Sigmoid colon (tissue), 7 donors: ENCODE measurements around the gene PIAS1. TPM values are rescaled to one million over a fixed set of nuclear protein-coding genes. Genes with fewer than 3 reads are reported as not detected.

ENCODE experiments used
- DNase-seq: peaks from one replicate; pipeline ENCODE4 v3.0.0-alpha.2; 2019
- H3K27ac ChIP-seq, 4 donors: fragments of 200-600 bp; sonication (generic); one replicate each; pipeline ENCODE4 v1.5.1; 2016 to 2019; ENCODE audit warnings: mild to moderate bottlenecking in 1 of 4
- H3K27me3 ChIP-seq, 3 donors: fragments of 200-600 bp; sonication (generic); one replicate each; pipeline ENCODE4 v1.5.1; 2019; ENCODE audit warnings: mild to moderate bottlenecking in 1 of 3
- H3K36me3 ChIP-seq, 4 donors: fragments of 200-600 bp; sonication (generic); one replicate each; pipeline ENCODE4 v1.5.1; 2016 to 2019
- H3K4me1 ChIP-seq, 4 donors: fragments of 200-600 bp; sonication (generic); one replicate each; pipeline ENCODE4 v1.5.1; 2017 to 2019
- H3K4me3 ChIP-seq, 4 donors: fragments of 200-600 bp; sonication (generic); one replicate each; pipeline ENCODE4 v1.5.1; 2017 to 2019; ENCODE audit warnings: mild to moderate bottlenecking in 2 of 4, moderate library complexity in 1 of 4
- H3K9me3 ChIP-seq, 4 donors: fragments of 200-600 bp in 3 of 4; sonication (generic) in 3 of 4; one replicate each; pipeline versions ENCODE4 v1.5.1 to v1.6.1; 2013 to 2019
- CTCF ChIP-seq, 4 experiments: fragments of 450-650 bp in 3 of 4; fragments of 200-600 bp in 1 of 4; IDR thresholded peaks; one replicate each; pipeline ENCODE4 v1.5.1; 2016 to 2019; ENCODE audit warnings: antibody characterized with exemption in 4 of 4, mild to moderate bottlenecking in 3 of 4, moderate library complexity in 2 of 4
- EP300 ChIP-seq, 4 donors: sonication (generic); formaldehyde crosslinking; IDR thresholded peaks; one replicate each; pipeline ENCODE4 v1.6.1; 2017; ENCODE audit warnings: antibody characterized with exemption in 4 of 4
- POLR2A ChIP-seq, 2 donors: fragments of 450-650 bp; IDR thresholded peaks; one replicate each; pipeline ENCODE4 v1.6.1; 2016; ENCODE audit warnings: antibody characterized with exemption in 2 of 2, mild to moderate bottlenecking in 2 of 2, moderate library complexity in 2 of 2
- POLR2AphosphoS5 ChIP-seq, 4 donors: sonication (generic); formaldehyde crosslinking; IDR thresholded peaks; one replicate each; pipeline ENCODE4 v1.6.1; 2017; ENCODE audit warnings: antibody characterized with exemption in 4 of 4
- WGBS, 2 donors: extraction: QIAGEN DNeasy Blood & Tissue Kit; methylation state at CpG; one replicate each; pipeline ENCODE4 v1.1.7; 2013; 5-methylcytosine and 5-hydroxymethylcytosine counted together
- intact Hi-C: fragments of 100-400 bp; cut with DNase I; formaldehyde crosslinking; loops from one replicate; pipeline ENCODE4 v1.15.1; 2023
- polyA plus RNA-seq, 3 donors: library from polyadenylated mRNA; stranded (reverse); fragments of 200-250 nt; gene quantifications; one replicate each; pipeline ENCODE4 v1.2.3, GENCODE V29; 2013
- total RNA-seq, 4 donors: library from RNA; depleted of rRNA; stranded (reverse); fragments of >200 nt; gene quantifications; one replicate each; pipeline ENCODE4 v1.1.0, GENCODE V29; 2016
- donor health status: healthy with polysubstance abuse.
- donor health status: Bipolar disorder and iron deficiency.
- donor health status: healthy.

PIAS1 gene
- total and polyA plus RNA-seq, 7 donors: 7.2 to 75.4 (median 55.9) TPM

GRCh38 chr15:68241088-68241935 is 187.2 kb downstream of the PIAS1 start:
- intact Hi-C loops: no loop called here
- no peak overlapping the region for H3K27ac ChIP-seq
- no peak for DNase-seq

More at GRCh38 chr15:68241088-68241935, 187.2 kb downstream of the PIAS1 start:
- WGBS, 2 donors: 86 to 88% methylated on average over 5 of the region's 5 CpGs
- Histone ChIP-seq H3K9me3 (peaks cover 0 to 3% (median 1%) of the 10 kb centered on the region in 4 donors), H3K27me3 (no peaks in the 10 kb centered on the region), H3K36me3 (no peaks in the 10 kb centered on the region), H3K4me1 (no peaks in the 10 kb centered on the region), H3K4me3 (no peak overlapping the region)
- TF ChIP-seq CTCF (IDR thresholded peaks at IDR 0.05): no peak
- no peak for TF ChIP-seq POLR2AphosphoS5 (IDR thresholded peaks at IDR 0.05)
- no peak for TF ChIP-seq EP300 (IDR thresholded peaks at IDR 0.05)
- no peak for TF ChIP-seq POLR2A (IDR thresholded peaks at IDR 0.05)

Other genes starting within 250 kb of the PIAS1 start
- 1 to 10 TPM in 2 of 4 donors, under 1 TPM in 1, not detected in 1; 0.99 to 1.6 (median 1.1) TPM for gene SKOR1, start 228.8 kb upstream of the PIAS1 start, total RNA-seq
- gene SKOR1, start 228.8 kb upstream of the PIAS1 start, polyA plus RNA-seq: under 1 TPM in 1 of 3 donors, not detected in 2; 0.25 TPM
- not detected for gene RNU6-1, start 214.3 kb upstream of the PIAS1 start, total RNA-seq
- not detected for gene RNU6-1, start 214.3 kb upstream of the PIAS1 start, polyA plus RNA-seq
- gene CALML4, start 151.0 kb downstream of the PIAS1 start, total RNA-seq: 10 to 100 TPM in 1 of 4 donors, 1 to 10 TPM in 3; 3.9 to 10.9 (median 5.4) TPM
- 100 to 1,000 TPM; 154 to 309 (median 214) TPM for gene CALML4, start 151.0 kb downstream of the PIAS1 start, polyA plus RNA-seq
- gene CLN6, start 175.4 kb downstream of the PIAS1 start, total RNA-seq: 10 to 100 TPM in 3 of 4 donors, 1 to 10 TPM in 1; 9.3 to 17.4 (median 12.7) TPM
- gene CLN6, start 175.4 kb downstream of the PIAS1 start, polyA plus RNA-seq: 10 to 100 TPM in 1 of 3 donors, 1 to 10 TPM in 2; 5.4 to 43.3 (median 7.2) TPM
- 10 to 100 TPM; 54.7 to 64.2 (median 62.8) TPM for gene FEM1B, start 223.4 kb downstream of the PIAS1 start, total RNA-seq
- 10 to 100 TPM; 11.4 to 12.9 (median 11.6) TPM for gene FEM1B, start 223.4 kb downstream of the PIAS1 start, polyA plus RNA-seq